Ammon's horn (tissue), 1 donor: ENCODE results near the gene OTUD1.

Experiments used
- DNase-seq: peaks from one replicate; pipeline ENCODE4 v3.0.0-alpha.2; 2016; ENCODE audit warnings: low spot score

The OTUD1 gene

DNA sequence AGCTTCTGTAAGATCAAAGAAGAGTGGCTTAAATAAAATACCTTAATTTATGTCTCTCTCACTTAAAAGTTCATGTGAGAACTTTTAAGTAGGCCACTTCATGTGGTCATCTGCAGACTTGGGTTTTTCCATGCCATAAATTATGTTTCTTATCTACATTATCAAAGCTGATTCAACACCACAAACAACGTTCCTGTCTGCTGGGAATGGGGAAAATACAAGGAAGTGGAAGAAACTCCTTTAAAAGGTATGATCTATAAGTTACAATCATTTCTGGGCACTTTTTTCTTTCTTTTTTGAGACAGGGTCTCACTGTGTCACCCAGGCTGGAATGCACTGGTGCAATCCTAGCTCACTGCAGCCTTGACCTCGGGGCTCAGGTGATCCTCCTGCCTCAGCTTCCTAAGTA lies 16.9 kb upstream of the OTUD1 start:
- DNase-seq: no peak

DNA sequence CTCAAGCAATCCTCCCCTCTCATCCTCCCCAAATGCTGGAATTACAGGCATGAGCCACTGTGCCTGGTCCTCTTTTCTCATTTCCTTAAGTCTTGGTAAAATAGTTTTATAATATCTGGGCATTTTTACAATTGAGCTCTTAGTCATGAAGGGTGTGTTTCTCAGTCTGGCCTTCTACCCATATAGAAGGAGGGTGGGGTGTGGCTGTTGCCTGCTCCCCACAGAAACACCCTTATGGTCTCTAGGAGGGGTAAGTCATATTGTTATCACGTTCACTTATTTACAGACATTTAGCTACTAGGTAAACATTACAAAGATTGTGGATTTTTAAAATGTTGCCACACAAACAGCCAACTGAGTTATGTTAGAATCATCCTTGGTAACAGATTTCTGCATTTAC lies 6.7 kb upstream of the OTUD1 start:
- DNase-seq: no peak

DNA sequence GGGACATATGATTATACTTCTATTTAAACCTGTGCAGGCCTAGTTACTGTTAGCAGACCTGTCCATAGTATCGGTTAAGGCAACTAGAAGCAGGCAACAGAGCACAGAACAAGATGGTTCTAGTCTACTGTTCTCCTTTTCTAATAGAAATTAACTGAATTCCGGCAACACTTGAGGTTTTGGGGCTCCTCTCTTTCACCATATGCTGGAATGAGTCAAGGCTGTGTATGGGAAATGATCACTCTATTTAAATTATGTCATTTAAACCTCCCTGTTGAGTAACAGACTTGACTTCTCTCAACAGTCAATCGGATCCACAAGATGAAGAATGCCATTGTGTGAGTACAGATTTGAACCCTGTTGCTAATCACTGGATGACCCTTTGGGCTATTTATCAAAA lies 6.2 kb upstream of the OTUD1 start:
- DNase-seq: no peak

DNA sequence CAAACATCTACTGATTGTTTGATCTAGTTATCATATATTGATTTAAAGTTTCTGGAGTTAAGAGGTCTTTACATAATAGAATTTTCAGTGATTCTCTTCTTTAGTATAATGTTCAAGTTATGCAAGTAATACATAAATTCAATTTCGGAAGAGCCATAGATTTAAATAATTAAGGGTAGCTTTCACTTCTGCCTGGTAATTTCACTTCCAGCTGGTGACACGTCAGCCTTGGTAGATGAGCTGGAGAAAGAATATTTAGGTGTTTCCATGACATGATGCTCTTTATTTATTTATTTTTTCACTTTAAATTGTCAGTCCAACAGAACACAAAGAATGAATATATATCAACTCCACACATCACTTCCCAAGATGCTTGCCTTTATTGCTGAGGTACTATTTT lies 5.2 kb upstream of the OTUD1 start:
- DNase-seq: no peak

DNA sequence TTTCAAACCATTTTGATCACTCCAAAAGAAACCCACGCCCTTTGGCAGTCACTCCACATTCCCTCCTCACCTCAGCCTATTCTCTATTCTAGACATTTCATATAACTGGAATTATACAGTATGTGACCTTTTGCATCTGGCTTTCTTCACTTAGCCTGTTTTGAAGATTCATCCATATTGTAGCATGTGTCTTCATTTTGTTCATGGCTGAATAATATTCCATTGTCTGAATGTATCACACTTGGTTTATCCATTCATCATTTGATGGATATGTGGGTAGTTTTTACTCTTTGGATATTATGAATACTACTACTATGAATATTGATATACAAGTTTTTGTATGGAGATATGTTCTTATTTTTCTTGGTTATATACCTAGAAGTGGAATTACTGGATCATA lies 3.5 kb upstream of the OTUD1 start:
- no peak for DNase-seq

DNA sequence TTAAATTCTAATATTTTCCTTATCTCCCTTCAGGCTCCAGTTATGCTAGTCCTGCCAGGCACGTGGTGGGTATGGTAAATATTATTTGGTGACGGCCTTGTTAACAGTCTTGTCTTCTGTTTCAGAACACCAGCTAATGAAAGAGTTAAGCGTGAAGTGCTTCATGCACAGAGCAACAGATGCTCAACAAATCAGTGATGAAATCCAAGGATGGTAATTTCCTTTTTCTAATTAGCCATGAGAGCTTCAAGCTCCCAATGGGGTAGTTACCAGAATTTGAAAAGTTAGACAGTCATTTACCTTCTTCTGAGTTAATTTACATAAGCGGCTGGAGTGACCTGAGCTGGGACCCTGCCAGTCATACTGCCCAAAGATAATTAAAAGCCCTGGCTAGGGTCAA lies 1.9 kb upstream of the OTUD1 start:
- DNase-seq: no peak

DNA sequence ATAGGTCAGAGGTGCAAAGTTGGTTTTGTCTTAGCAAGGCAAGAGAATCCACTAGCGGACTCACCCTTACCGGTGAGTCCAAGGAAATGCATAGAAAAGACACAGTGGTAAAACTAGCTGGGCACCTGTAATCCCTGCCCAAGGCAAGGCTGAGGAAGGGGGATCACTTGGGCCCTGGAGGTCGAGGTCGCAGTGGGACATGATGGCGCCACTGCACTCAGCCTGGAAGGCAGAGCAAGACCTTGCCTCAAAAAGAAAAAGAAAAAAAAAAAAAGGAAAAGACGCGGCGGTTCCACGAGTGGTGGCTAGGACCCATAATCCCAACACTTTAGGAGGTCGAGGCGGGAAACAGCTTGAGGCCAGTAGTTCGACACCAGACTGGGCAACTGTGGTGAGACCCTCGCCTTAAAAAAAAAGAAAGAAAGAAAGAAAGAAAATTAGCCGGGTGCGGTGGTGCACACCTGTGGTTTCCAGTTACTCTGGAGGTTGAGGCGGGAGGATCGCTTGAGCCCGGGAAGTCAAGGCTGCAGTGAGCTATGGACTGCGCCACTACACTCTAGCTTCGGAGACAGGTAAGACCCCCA lies 820 bp upstream of the OTUD1 start:
- no peak for DNase-seq

DNA sequence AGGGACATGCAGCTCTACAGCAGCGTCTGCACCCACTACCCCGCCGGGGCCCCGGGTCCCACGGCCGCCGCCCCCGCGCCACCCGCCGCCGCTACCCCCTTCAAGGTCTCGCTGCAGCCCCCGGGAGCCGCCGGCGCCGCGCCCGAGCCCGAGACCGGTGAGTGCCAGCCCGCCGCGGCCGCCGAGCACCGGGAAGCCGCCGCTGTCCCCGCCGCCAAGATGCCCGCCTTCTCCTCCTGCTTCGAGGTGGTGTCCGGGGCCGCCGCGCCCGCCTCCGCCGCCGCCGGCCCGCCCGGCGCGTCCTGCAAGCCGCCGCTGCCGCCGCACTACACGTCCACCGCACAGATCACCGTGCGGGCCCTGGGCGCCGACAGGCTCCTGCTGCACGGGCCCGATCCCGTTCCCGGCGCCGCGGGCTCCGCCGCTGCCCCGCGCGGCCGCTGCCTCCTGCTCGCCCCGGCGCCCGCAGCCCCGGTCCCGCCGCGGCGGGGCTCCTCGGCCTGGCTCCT lies 631 bp downstream of the OTUD1 start:
- DNase-seq: peak; percentile 29

DNA sequence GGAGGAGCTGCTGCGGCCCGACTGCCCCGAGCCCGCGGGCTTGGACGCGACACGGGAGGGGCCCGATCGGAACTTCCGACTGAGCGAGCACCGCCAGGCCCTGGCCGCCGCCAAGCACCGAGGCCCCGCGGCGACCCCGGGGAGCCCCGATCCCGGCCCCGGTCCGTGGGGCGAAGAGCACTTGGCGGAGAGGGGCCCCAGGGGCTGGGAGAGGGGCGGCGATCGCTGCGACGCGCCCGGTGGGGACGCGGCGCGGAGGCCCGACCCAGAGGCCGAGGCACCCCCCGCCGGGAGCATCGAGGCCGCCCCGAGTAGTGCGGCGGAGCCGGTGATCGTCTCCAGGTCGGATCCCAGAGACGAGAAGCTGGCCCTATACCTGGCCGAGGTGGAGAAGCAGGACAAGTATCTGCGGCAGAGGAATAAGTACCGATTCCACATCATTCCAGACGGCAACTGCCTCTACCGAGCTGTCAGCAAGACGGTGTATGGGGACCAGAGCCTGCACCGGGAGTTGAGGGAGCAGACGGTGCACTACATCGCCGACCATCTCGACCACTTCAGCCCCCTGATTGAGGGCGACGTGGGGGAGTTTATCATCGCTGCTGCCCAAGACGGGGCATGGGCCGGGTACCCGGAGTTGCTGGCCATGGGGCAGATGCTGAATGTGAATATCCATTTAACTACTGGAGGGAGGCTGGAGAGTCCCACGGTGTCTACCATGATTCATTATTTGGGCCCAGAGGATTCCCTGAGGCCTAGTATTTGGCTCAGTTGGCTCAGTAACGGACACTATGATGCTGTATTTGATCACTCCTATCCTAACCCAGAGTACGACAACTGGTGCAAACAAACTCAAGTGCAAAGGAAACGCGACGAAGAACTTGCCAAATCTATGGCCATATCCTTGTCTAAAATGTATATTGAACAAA lies 1.4 kb downstream of the OTUD1 start:
- DNase-seq: peak; percentile 44

DNA sequence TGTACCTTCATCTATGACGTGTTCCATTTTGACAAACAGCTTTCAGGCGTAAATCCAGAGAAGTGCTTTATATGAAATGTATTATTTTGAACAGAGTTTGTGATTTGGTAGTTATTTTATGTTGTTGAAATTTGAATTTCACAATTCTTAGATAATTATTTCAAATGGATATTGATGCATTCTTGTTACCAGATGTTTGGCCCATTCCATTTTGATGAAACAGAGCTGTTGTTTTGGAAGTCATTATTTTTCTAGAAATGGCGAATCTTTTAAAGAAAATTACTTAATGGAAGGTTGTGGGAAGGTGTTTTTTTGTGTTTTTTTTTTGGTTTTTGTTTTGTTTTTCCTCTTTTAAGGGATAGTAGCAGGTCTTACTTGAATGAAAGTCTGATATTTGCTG lies 2.4 kb downstream of the OTUD1 start:
- no peak for DNase-seq

DNA sequence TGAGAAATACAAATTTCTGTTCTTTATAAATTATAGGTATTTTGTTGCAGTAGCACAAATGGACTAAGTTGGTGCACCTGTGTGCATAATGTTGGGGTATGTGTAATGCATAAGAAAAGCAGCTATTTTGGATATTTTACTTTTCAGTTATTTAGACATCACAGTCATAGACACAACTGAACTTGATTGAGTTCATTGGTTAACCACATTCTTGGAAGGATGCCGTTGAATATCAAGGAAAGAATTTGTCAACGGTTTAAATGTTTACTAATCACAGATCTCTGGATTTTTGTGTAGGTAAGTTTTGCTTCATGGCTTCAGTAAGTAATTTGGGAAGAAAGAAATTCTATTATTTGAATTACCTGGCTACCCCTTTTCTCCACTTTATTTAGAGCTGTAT lies 4.1 kb downstream of the OTUD1 start:
- DNase-seq: no peak

DNA sequence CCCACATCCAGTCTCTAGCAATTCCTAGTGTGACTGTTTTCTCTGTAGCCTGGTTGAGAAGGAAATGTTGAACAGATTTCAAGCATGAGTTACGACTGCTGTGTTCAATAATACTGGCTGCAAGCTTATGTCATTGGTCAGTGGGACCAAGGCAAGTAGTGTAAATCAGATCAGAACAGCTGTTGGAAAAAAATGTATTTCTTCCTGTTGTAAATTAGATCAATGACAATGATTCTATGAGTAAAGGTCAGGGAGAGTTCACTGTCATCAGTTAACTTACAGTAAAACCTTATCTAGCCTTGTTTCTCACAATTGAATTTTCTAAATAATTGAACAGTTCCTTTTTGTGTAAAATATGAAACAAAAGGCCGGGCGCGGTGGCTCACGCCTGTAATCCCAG lies 6.7 kb downstream of the OTUD1 start:
- no peak for DNase-seq

DNA sequence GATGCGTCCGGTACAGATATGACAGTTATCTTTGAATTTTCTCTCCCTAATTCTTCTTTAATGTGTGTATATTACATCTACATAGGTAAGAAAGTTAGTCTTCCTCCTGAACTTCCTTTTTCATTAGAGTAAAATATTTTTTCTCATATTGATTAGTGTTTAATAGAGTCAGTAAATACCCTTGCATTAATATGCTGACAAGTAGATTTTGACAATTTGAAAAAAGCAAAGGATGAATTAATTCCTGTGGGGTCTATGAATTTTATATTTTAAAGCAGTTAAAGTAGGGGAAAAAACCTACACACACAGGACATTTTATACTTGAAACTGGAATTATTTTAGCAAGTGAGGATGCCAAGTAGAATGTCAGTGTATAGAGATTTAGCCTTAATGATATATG lies 9.4 kb downstream of the OTUD1 start:
- no peak for DNase-seq

DNA sequence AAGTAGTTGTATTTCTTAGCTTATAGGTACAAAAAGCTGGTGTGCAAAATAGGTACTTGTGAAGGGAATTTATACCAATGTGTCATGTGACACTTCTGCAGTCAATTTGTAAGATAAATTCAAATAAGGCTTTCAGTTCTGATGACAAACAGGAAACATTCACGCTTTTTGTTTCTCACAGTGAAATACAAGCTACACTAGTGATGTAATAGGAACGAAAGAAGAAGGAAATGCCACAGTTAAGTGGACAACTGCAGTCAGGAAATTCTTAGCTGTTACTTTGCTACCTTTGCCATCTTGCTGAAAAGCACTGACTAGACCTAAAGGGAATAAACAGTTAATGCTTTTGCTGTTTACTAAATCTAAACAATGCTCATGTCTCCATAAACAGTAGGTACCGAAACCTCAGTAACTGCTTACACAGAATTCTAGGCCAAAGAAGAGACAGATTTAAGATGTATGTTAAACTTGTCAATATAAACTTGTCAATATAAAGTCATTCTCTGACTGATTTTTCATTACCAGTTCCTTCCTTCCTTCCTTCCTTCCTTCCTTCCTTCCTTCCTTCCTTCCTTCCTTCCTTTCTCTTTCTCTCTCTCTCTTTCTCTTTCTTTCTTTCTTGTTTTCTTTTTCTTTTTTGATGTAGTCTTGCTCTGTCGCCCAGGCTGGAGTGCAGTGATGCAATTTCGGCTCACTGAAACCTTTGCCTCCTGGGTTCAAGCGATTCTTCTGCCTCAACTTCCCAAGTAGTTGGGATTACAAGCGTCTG lies 10.1 kb downstream of the OTUD1 start:
- DNase-seq: peak; percentile 47

DNA sequence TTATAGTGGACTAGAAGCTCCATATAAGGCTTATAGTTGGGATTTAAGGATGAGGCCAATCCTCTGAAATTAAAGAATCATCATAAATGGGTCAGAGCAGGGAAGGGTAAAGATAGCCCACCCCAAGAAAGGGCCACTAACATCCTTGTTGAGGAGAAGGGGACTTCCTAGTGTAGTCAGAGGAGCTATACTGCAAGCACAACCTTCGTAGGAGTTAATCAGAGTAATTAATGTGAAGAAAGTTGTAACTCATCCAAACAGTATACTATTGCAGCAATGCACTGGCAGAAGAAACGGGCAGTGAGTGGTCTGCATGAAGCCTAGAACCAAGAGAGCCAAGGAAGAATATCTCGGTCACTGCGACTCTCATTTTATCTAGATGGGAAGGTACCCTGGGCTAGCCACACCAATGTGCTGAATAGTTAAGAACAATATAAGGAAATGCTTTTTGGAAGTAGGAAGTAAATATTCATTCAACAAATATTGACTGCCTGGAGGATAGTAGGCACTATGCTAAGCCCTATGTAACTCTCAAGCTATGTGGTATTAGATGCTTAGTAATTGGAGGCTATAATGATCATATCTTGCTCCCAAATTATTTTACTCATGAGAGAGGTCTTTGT lies 13.3 kb downstream of the OTUD1 start:
- no peak for DNase-seq

DNA sequence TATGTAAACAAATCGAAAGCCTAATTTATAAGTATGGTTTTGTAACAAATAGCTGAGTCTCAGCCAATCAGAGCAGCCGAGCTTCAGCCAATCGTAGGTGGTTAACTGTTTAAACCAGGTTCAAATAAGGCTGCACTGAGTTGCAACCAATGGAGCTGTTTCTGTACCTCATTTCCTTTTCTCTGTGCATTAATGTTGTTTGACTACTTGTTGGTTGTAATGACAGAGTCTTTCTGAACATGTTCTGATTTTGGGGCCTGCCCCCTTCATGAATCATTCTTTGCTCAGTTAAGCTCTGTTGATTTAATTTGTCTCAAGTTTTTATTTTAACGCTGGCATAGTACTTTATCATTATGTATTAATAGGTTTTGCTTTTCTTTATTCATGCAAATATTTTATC lies 14.6 kb downstream of the OTUD1 start:
- no peak for DNase-seq

DNA sequence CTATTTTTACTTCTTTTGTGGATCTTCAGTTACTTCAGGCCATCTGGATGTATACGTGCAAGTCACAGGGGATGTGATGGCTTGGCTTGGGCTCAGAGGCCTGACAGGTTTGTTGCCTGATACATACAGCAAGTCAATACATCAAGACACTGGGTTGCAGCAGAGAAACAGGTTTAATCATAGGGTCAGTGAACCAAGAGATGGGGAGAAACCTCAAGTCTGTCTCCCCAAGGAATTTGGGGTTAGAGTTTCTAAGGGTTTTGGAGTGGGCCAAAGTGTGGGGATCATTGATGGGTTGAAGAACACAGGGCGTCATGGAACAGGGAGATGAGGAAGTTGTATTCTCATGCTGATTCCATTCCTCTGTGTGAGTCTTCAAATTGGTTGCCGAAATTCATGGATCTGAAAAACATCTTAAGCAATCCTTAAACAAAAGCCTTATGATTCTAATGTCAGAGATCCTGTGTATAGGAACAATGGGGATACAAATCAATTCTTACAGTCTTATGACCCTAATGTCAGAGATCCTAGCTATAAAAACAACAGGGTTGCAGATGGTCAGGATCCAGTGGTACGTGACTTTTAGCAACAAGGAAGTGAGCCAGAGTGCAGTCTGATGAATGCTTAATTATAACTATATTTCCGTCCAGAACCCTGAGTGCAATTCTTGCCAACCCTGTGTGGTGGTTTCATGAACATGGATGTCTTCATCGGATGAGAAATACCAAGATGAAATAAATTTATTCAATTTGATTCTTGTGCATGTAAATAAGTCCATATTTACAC lies 18.9 kb downstream of the OTUD1 start:
- no peak for DNase-seq

DNA sequence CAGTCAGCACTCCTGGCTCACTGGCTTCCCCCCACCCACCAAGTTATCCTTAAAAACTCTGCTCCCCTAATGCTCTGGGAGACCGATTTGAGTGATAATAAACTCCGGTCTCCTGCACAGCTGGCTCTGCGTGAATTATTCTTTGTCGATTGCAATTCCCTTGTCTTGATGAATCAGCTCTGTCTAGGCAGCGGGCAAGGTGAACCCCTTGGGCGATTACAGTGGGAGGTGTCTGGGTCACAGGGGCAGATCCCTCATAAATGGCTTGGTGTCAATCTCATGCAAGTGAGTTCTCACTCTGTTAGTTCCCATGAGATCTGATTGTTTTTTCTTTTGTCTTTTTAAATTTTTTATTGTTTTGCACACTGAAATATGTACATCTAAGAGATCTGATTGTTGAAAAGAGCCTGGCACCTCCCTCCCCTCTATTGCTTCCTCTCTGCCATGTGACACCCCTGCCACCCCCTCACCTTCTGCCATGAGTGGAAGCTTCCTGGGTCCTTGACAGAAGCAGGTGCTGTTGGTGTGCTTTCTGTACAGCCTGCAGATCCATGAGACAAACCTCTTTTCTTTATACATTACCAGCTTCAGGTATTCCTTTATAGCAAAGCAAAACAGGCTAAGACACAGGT lies 20.5 kb downstream of the OTUD1 start:
- no peak for DNase-seq

DNA sequence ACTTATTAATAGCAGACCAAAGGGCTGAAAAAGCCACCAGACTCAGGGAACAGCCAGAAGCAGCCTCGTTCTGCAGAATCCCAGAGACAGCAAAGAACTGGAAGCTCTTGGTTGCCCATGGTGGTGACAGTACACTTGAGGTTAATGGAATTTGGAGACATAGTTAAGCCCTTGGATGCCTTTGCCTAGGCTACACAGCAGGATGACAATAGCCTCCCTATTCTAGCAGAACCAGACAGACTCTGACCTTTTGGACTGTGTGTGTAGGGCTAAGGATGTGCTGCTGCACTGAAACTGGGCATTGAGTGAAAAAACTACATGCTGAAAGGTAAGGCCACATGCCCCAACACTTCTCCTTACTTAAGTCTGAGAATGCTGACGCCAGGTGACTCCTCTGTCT lies 22.7 kb downstream of the OTUD1 start:
- no peak for DNase-seq

DNA sequence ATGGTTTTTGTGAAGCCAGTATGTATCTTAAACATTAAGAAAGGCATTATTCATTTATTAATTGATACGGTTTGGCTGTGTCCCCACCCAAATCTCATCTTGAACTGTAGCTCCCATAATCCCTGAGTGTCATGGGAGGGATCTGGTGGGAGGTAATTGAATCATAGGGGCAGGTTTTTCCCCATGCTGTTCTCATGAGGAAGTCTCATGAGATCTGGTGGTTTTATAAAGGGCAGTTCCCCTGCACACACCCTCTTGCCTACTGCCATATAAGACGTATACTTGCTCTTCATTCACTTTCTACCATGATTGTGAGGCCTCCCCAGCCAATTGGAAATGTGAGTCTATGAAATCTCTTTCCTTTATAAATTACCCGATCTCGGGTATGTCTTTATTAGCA lies 28.1 kb downstream of the OTUD1 start:
- DNase-seq: no peak

DNA sequence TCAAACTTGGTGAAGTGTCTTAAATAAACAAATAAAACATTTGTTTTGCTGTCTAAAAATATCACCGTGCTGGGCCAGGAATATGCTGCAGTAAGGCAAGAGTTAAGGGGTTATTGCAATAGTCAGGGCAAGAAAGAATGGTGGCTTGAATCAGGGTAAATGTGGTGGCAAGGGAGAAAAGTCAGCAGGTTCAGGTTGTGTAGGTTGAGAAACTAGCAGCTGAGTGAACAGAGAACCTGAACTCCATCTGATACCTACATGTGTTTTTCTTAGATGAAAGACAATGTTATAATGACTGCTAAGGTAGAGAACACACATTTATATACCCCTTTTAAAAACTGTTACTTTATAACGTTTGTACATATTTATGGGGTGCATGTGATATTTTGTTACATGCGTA lies 28.7 kb downstream of the OTUD1 start:
- DNase-seq: no peak
